Bone marrow (tissue), 2 donors: ENCODE results near the gene CYP17A1.
A peak's percentile ranks its signal among the peaks of the same experiment; 100 is the strongest.

ENCODE experiments used
- DNase-seq, 2 donors: peaks; one replicate each; lab custom pipeline; 2025; lab: John Stamatoyannopoulos, UW

The CYP17A1 gene

GRCh38 chr10:102804382-102805055 lies 32.7 kb downstream of the CYP17A1 start:
- no peak for DNase-seq

DNA sequence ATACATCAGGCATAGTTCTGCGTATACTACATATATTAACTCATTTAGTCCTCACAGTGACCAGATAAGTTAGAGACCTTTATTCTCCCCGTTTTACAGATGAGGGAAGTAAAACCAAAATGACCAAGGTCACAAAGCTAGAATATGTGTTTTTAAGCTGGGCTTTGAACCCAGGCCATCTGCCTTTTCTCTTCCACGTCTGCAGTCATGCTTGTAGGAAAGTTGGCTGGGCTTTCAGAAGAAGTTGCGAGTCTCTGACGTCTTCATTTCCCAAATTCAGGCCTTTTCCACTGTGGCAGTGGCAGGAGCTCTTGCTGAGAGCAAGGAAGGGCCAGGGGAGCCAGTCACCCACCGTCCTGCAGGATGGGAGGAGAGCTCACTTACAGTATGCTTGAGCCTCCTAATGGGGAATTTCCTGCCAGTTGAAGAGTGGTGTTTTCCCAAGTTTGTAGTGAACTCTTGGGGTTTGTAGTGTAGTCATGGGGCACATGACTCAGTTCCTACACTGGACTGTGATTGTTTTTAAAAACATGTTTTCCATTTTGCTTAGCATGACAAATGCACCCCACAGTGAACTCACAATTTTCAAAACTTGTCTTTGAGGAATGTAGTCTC lies 34.2 kb downstream of the CYP17A1 start:
- DNase-seq, result no peak

DNA sequence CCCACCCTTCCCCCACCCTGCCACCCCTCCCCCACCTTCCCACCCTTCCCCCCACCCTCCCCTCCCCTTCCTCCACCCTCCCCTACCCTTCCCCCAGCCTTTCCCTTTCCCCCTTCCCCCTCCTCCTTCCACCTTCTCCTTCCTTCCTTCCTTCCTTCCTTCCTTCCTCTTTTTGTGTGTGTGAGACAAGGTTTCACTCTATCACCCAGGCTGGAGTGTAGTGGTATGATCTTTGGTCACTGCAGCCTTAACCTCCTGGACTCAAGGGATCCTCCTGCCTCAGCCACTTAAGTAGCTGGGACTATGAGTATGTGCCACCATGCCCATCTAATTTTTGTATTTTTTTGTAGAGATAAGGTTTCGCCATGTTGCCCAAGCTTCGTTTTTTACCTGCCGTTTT lies 35.2 kb downstream of the CYP17A1 start:
- no peak for DNase-seq

DNA sequence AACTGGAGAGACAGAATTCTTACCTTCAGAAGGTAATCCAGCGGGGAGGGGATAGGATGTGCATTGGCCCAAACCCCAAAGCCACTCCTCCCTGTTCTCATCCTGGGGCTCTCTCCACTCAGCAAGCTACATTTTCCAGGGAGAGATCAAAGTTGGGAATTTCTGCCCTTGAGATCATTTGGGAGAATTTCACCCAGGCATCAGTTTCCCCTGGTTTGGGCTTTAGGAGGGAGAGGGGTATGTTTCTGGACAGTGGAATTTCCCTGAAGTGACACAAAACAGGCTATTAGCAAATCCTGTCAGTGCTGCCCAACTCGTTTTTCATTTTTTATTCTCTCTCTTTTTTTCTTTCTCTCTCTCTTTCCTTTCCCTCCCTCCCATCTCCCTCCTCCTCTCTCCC lies 35.7 kb downstream of the CYP17A1 start:
- no peak for DNase-seq

DNA sequence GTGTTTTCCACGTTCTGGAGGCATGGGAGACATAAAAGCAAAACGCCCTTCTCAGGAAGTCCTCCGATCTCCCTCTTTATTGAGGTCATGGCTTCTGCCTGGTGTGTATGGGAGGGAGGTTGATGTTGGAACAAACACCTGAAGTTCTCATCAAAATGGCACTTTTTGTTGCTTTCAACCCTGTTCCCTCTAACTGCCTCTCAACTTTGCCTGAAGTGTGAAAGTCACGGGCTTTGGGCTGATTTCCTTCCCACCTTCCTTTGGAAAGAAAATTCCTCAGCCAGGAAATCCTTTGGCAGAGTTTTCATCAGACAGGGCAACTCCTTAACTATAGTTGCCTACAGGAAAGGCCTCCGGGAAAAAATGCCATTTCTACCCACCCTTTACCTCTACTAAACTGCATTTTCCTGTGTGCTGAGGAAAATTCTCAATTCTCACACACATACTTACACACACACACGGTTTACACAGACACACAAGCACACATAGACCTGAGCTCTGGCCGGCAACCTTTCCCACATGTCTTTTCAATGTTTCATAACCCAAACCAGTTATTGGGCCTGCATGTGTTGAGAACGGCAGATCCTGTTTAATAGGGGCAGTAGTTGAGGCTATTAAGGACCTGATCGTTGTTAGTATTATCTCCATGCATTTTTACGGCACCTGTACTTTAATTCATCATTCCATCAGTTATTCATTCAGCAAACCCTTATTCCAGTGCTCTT lies 36.4 kb downstream of the CYP17A1 start:
- no peak for DNase-seq

DNA sequence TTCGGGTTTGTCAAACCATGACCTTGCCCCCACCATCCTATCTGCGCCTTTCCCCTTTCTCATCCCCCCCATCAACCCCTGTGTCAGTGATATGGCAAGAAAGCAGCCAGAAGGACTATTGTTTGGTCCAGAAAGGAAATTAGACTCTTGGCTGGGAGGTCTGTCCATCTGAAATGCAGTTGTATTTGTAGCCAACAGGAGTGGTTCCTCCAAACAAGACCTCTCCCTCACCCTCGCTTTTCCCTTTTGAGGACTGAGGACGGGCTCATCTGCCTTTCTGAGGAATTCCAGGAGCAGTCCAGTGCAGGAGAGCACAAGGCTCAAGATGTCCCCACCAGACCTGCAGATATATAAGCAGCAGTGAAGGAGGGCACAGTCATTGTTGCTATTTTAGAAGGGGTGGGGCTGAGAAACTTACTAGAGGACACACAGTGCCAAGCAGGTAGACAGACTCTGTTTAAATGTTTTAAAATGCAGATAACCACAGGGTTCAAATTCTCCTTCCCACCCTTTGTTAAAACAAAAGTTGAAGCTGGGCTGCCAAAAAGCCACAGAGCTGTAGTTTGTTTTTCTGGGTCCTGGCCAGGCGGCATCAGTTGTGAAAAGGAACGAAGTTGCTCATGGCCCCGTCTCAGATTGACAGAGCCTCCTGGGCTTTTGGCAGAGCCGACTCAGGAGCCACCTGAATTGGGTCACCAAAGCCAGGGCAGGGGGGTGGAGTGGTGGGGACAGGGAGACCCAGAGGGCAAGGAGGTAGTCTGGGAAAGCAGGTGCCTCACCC lies 37.3 kb downstream of the CYP17A1 start:
- no peak for DNase-seq

DNA sequence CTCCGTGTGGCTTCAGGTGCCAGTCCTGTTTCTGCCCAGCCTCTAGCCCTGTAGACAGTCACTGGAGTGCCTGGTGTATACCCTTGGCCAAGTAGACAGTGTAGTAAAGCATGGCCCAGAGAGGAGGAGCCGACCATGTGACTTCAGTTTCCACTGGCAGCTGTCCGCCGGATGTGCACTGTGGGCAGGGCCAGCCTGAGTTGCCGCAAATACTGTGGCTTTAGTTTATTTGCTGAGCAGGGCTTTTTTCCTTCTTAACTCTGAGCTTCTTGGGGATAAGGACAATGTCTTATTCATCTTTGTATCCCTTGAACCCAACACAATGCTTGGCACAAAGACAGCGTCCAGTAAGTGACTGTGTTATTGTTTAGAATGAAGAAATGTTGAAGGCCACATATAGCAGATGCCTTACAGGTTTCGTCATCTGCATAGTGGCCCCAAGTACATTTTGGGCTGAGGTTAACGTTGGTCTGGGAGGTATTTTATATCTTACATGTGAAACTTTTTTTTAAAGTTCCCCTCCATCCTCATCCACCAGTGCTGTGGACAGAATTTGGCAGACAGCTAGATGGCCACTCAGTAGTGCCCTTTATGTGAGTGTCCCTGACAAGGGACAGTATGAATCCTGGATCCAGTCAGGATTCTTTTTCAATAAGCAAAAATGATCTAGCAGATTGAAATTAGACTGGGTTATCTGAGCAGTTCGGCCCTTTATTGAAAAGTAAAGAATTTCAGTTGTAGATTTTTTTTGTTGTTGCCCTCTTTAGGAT lies 40.6 kb downstream of the CYP17A1 start:
- DNase-seq, result no peak

- no peak for DNase-seq
These were observed 41.5 kb downstream of the CYP17A1 start for GRCh38 chr10:102795453-102796406.

- DNase-seq, result no peak
These were observed 45.3 kb downstream of the CYP17A1 start for GRCh38 chr10:102791754-102792395.

DNA sequence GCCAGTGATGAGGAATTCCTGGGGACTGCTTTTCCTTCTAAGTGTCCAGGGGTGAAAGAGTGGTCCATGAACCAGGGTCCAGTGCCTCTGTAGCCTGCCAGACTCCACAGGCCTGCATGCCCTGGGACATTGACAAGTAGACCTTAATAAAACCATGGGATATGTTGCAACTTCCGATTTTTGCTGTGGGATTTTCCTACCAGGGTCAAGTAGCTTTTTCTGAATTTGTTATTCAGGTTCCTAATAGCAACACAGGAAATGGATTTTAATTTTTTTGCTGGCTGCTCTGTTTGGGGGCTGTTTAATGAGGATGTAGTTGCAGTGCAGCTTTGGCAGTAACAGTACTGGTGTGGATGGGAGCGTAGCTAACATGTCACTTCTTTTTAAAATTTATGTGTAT lies 51.4 kb downstream of the CYP17A1 start:
- peak in 1 of 2 donors; percentile 72 for DNase-seq

- DNase-seq, result no peak
These were observed 53.6 kb downstream of the CYP17A1 start for GRCh38 chr10:102783568-102783967.

DNA sequence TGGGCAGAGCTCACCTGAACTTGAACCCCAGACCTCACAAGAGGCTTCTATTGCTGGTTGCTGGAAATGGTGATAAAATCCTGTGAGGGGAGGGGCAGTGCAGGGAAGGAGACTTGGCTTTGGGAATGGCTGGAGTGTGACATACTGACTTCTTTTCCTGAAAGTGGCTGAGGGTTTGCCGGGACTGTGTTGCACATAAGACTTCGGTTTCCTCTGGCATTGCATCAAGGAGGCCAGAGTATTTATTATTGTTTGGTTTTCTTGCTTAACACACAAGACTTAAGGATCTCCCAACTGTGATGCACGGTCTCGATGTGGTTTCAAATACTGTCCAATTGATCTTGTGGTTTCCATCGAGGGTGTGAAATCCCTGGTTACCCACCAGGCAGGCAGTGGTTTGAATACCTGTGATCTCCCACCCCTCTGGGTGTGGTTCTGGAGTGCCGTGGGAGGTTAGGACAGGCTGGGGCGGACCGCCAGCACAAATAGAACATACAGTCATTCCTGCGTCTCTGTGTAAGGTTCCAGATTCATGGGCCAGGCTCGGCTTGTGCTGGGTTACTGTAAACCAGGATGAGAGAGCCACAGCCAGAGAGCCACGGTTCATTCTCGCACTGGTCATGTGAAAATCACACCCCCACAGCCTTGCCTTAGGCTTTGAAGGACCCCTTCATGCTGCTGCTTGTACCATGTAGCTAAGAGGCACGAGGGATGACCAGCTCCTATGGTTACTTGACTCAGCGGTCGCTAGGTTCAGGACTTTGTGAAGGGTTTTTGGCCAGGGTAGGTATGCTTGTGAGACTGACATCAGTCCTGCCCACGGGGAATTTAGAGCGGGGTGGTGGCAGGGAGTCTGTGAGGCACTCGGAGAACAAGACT lies 54.3 kb downstream of the CYP17A1 start:
- DNase-seq, result no peak

GRCh38 chr10:102781921-102782557 lies 55.2 kb downstream of the CYP17A1 start:
- DNase-seq, result no peak

DNA sequence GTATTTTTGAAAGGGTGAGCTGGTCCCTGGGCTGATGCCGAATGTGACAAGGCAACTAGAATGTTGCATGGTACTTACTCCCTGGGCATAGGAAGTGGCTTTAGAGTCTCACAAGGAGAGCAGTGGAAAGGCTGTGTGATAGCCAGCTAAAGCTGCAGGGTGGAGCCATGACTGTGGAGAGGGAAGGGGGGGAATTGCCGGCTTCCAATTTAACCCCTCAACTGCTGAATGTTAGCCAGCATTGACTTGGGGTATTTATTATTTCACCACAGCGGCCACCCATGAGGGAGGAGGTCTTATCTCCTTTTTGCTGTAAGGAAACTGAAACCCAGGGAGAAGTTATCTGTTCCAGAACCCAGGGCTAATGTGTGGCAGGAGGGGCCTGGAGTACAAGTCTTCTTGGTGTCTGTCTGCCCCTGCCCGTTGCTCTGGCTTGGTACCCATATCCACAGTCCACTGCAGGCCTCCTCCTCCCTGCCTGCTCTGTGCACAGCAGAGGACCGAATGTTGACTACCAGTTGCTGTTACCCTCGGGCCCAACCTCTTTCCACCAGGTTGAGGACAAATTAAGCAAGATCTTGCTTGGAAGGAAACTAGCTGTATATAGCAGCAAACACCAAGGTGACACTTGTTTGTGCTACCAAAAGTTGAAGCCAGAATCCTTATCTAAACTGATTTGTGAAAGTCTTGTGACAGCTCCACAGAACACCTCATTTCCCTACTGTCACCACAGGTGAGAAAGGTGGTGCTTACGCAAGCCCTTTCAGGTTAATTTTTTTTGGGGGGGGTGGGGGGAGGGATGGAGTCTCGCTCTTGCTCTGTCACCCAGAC lies 55.9 kb downstream of the CYP17A1 start:
- no peak for DNase-seq
